Inferior parietal cortex (tissue), 1 donor: ENCODE data around the gene MED1.
"Not testable (repeated sequence)": the region's sequence is repeated elsewhere in the genome, so short reads cannot be mapped to it uniquely, and the experiment has no call there.

Experiments
- DNase-seq: peaks from one replicate; pipeline ENCODE4 v3.0.0-alpha.2; 2016; ENCODE audit errors: extremely low spot score

Gene MED1

GRCh38 chr17:39450847-39451581 lies at the start of gene MED1:
Gene MED1 (minus strand): TSS chr17:39451263. CDS start chr17:39451062, 201 bp downstream.
- DNase-seq: peak; percentile 94

DNA sequence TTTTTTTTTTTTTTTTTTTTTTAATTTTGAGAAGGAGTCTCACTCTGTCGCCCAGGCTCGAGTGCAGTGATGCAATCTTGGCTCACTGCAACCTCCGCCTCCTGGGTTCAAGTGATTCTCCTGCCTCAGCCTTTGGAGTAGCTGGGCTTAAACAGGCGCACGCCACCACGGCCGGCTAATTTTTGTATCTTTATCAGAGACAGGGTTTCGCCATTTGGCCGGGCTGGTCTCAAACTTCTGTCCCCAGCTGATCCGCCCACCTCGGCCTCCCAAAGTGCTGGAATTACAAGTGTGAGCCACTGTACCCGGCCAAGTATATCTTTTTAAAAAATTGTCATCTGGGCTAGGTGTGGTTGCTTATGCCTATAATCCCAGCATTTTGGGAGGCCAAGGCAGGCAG lies 45.9 kb upstream of the MED1 start:
- DNase-seq: not testable (repeated sequence)

DNA sequence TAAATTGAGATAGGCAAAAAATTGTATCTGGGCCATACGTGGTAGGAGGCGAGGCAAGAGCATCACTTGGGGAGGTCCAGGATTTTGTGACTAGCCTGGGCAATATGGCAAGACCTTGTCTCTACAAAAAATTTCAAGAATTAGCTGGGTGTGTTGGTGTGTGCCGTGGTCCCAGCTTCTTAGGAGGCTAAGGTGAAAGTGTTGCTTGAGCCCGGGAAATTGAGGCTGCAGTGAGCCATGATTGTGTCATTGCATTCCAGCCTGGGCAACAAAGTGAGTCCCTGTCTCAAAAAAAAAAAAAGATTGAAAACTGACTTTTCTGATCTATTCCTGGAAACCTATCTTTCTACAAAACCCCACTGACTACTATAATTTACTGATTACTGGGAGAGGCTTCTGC lies 36.9 kb upstream of the MED1 start:
- DNase-seq: no peak

GRCh38 chr17:39487490-39487889 lies 36.4 kb upstream of the MED1 start:
- not testable (repeated sequence) for DNase-seq

- DNase-seq: no peak
These were observed 35.2 kb upstream of the MED1 start for GRCh38 chr17:39486242-39486641.

DNA sequence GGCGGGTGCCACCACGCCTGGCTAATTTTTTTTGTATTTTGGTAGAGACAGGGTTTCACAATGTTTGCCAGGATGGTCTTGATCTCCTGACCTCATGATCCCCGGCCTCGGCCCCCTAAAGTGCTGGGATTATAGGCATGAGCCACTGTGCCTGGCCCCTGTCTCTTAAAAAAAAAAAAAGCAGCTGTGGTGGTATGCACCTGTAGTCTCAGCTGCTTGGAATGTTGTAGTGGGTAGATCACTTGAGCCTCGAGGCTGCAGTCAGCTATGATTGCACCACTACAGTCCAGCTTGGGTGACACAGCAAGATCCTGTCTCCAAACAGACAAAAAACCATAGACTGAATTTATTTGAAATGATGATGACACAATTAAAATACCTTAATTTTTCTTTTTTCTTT lies 34.5 kb upstream of the MED1 start:
- no peak for DNase-seq

- DNase-seq: no peak
These were observed 33.1 kb upstream of the MED1 start for GRCh38 chr17:39484178-39484577.

DNA sequence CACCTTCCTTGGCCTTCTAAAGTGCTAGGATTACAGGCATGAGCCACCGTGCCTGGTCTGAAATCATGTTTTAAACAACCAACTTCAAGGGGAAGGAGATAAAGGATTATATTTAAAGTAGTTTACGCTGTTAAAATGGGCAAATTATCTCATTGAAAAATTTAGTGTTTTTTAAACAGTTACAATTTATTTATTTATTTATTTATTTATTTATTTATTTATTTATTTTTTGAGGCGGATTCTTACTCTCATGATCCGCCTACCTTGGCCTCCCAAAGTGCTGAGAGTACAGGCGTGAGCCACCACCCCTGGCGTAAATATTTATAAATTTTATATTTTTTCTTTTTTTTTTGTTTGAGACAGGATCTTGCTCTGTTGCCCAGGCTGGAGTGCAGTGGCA lies 32.4 kb upstream of the MED1 start:
- no peak for DNase-seq

DNA sequence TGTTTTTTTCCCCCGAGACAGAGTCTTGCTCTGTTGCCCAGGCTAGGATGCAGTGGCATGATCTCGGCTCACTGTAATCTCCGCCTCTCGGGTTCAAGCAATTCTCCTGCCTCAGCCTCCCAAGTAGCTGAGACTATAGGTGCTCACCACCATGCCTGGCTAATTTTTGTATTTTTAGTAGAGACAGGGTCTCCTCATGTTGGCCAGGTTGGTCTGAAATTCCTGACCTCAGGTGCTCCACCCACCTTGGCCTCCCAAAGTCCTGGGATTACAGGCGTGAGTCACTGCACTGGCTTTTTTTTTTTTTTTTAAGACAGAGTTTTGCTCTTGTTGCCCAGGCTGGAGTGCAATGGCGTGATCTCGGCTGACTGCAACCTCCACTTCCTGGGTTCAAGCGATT lies 28.6 kb upstream of the MED1 start:
- not testable (repeated sequence) for DNase-seq

DNA sequence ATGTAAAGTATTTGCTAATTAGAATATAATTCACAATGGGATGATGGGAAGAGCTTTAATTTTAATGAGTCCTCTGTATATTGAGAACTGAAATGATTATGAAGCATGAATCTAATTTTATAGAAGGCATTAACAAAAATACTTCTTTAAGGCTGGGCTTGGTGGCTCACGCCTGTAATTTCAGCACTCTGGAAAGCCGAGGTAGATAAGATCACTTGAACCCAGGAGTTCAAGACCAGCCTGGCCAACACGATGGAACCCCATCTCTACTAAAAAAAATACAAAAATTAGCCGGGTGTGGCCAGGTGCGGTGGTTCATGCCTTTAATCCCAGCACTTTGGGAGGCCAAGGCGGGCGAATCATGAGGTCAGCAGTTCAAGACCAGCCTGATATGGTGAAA lies 22.2 kb upstream of the MED1 start:
- no peak for DNase-seq

DNA sequence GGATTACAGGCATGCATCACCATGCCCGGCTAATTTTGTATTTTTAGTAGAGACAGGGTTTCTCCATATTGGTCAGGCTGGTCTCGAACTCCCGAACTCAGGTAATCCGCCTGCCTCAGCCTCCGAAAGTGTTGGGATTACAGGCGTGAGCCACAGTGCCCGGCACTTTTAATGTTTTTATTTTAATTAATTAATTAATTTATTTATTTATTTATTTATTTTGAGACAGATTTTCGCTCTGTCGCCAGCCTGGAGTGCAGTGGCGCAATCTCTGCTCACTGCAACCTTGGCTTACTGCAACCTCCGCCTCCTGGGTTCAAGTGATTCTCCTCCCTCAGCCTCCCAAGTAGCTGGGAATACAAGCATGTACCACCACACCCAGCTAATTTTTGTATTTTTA lies 17.5 kb upstream of the MED1 start:
- DNase-seq: not testable (repeated sequence)

DNA sequence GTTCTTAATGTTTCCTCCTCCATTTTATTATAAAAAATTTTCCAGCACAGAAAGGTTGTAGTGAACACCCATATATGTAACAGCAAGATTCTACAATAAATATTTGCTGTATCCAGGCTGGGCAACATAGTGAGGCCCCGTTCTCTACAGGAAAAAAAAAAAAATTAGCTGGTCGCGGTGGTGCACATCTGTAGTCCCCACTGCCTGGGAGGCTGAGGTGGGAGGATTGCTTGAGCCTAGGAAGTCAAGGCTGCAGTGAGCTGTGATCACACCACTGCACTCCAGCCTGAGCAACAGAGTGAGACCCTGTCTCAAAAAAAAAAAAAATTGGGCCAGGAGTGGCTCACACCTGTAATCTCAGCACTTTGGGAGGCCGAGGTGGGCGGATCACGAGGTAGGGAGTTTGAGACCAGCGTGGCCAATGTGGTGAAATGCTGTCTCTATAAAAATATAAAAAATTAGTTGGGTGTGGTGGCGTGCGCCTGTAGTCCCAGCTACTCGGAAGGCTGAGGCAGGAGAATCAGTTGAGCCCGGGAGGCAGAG lies 13.6 kb upstream of the MED1 start:
- not testable (repeated sequence) for DNase-seq

DNA sequence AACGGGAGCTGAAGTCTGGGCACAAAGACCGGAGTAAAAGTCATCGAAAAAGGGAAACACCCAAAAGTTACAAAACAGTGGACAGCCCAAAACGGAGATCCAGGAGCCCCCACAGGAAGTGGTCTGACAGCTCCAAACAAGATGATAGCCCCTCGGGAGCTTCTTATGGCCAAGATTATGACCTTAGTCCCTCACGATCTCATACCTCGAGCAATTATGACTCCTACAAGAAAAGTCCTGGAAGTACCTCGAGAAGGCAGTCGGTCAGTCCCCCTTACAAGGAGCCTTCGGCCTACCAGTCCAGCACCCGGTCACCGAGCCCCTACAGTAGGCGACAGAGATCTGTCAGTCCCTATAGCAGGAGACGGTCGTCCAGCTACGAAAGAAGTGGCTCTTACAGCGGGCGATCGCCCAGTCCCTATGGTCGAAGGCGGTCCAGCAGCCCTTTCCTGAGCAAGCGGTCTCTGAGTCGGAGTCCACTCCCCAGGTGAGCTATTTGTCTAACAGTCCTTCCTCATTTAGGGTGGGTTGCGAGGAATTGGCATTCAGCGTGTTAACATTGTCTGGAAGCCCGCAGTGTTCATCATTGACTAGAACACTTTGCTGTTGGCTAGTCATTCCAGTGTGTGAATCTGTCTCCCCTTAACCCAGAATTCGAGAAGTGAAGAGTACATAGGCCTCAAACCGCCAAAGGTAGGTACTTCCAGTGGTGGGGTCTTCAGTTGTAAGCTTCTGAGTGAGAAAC lies 11.7 kb upstream of the MED1 start:
- DNase-seq: peak; percentile 1

DNA sequence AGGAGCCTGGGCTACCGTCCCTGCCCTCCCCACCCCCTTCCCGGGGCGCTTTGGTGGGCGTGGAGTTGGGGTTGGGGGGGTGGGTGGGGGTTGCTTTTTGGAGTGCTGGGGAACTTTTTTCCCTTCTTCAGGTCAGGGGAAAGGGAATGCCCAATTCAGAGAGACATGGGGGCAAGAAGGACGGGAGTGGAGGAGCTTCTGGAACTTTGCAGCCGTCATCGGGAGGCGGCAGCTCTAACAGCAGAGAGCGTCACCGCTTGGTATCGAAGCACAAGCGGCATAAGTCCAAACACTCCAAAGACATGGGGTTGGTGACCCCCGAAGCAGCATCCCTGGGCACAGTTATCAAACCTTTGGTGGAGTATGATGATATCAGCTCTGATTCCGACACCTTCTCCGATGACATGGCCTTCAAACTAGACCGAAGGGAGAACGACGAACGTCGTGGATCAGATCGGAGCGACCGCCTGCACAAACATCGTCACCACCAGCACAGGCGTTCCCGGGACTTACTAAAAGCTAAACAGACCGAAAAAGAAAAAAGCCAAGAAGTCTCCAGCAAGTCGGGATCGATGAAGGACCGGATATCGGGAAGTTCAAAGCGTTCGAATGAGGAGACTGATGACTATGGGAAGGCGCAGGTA lies 11.0 kb upstream of the MED1 start:
- DNase-seq: peak; percentile 33

- peak; percentile 98 for DNase-seq
These were observed 10.3 kb upstream of the MED1 start, which contains the start of gene CDK12 for GRCh38 chr17:39461113-39461925. Gene CDK12 (plus strand): TSS chr17:39461486. CDS start chr17:39462072, 586 bp downstream.

GRCh38 chr17:39455919-39456318 lies 4.9 kb upstream of the MED1 start:
- no peak for DNase-seq

- DNase-seq: no peak
These were observed 1.0 kb downstream of the MED1 start for GRCh38 chr17:39450051-39450450.

DNA sequence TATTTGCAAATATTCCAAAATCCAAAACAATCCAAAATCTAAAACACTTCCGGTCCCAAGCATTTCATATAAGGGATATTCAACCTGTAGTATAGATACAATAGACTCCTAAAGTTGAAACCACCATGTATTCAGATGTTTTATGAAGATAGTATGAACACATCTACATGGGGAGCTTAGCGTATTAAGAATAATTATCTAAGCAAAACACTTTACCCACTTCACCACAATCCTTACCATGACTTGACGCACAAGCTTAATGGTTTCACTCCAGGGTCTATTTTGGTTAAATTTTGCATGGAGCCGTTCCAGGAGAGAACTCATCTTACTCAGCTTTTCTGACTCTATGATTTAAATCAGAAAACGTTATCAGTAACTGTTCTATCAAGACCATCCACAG lies 3.5 kb downstream of the MED1 start:
- no peak for DNase-seq

GRCh38 chr17:39443326-39443725 lies 7.7 kb downstream of the MED1 start:
- DNase-seq: no peak

GRCh38 chr17:39439868-39440267 lies 11.2 kb downstream of the MED1 start:
- not testable (repeated sequence) for DNase-seq

DNA sequence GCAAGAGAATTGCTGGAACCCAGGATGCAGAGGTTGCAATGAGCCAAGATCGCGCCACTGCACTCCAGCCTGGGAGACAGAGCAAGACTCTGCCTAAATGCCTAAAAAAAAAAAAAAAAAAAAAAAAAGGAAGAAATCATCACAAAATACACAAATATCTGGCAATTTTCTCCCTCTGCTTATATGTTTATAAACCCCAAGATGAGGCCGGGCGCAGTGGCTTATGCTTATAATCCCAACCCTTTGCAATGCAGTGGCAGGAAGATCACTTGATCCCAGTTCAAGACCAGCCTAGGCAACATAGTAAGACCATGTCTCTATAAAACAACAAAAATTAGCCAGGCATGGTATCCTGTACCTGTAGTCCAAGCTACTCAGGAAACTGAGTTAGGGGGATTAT lies 21.5 kb downstream of the MED1 start:
- DNase-seq: no peak
